H1 (cell line): Measurements from ENCODE around the gene CASS4. TPM values are rescaled to one million over a fixed set of nuclear protein-coding genes. Genes with fewer than 3 reads are reported as not detected.

ENCODE experiments used
- CTCF ChIA-PET: fragments of 300-600 bp; sonication (Branson Sonifier 250); formaldehyde crosslinking; loops from one replicate; lab custom pipeline; 2021; ENCODE audit not compliant: partially characterized antibody; lab: Charles Lee
- POLR2A ChIA-PET: fragments of 300-600 bp; sonication (Branson Sonifier 250); formaldehyde crosslinking; loops from one replicate; lab custom pipeline; 2021; ENCODE audit warnings: inconsistent platforms; ENCODE audit not compliant: partially characterized antibody; lab: Charles Lee
- DNase-seq, 2 experiments: peaks; one replicate each; pipeline versions ENCODE4 v3.0.0 to v3.0.0-alpha.2; 2010 to 2022; ENCODE audit warnings: low spot score in 2 of 2, low read depth in 1 of 2, mixed read lengths in 1 of 2
- FAIRE-seq: peaks from 2 replicates; lab custom pipeline; 2011; peaks lifted over from hg19 to GRCh38; lab: Jason Lieb, UNC
- H2AFZ ChIP-seq: 2 replicates; pipeline ENCODE4 v1.8.1; 2012; ENCODE audit warnings: low read length, inconsistent platforms
- H2AK5ac ChIP-seq: 2 replicates; pipeline ENCODE4 v1.6.1; 2013; ENCODE audit warnings: low read depth, low read length
- H2BK120ac ChIP-seq: replicated peaks from 2 replicates; pipeline ENCODE3; 2013; ENCODE audit warnings: low read depth, low read length, inconsistent platforms
- H2BK12ac ChIP-seq: 2 replicates; pipeline ENCODE4 v1.6.1; 2013; ENCODE audit warnings: low read depth, low read length
- H2BK15ac ChIP-seq: 2 replicates; pipeline ENCODE4 v1.6.1; 2013; ENCODE audit warnings: low read length
- H2BK20ac ChIP-seq: 2 replicates; pipeline ENCODE4 v1.6.1; 2013; ENCODE audit warnings: low read length
- H2BK5ac ChIP-seq: 2 replicates; pipeline ENCODE4 v1.6.1; 2013; ENCODE audit warnings: low read depth, low read length
- H3K14ac ChIP-seq: 2 replicates; pipeline ENCODE4 v1.6.1; 2013; ENCODE audit warnings: inconsistent platforms; ENCODE audit not compliant: insufficient read length
- H3K18ac ChIP-seq: 2 replicates; pipeline ENCODE4 v1.6.1; 2013; ENCODE audit warnings: low read length; ENCODE audit errors: extremely low read depth
- H3K23ac ChIP-seq: 2 replicates; pipeline ENCODE4 v1.6.1; 2013; ENCODE audit warnings: inconsistent platforms; ENCODE audit not compliant: insufficient read length
- H3K23me2 ChIP-seq: 2 replicates; pipeline ENCODE4 v1.6.1; 2013; ENCODE audit warnings: low read depth, low read length
- H3K27ac ChIP-seq: 2 replicates; pipeline ENCODE4 v1.6.1; 2011; ENCODE audit warnings: low read depth, low read length, inconsistent platforms
- H3K27me3 ChIP-seq, 4 experiments: replicated peaks in 1 of 4; 1 replicate in 1 of 4; 2 replicates in 3 of 4; pipeline versions ENCODE4 v1.6.1 to v1.8.1; 2011 to 2013; ENCODE audit warnings: low read length in 3 of 4, mild to moderate bottlenecking in 3 of 4, inconsistent platforms in 2 of 4, mixed read lengths in 2 of 4, moderate library complexity in 1 of 4; ENCODE audit not compliant: control insufficient read depth in 3 of 4, insufficient read depth in 3 of 4; ENCODE audit errors: extremely low read depth in 1 of 4
- H3K36me3 ChIP-seq, 4 experiments: 2 replicates each; pipeline versions ENCODE4 v1.6.1 to v1.8.1; 2011 to 2013; ENCODE audit warnings: mild to moderate bottlenecking in 4 of 4, low read length in 3 of 4, moderate library complexity in 2 of 4, control low read depth in 1 of 4, inconsistent platforms in 1 of 4; ENCODE audit not compliant: insufficient read depth in 4 of 4, control insufficient read depth in 2 of 4
- H3K4ac ChIP-seq: replicated peaks from 2 replicates; pipeline ENCODE3; 2013; ENCODE audit warnings: low read length, low read depth, mixed read lengths, inconsistent platforms; ENCODE audit not compliant: insufficient read length
- H3K4me1 ChIP-seq, 4 experiments: replicated peaks in 1 of 4; 1 replicate in 1 of 4; 2 replicates in 3 of 4; pipeline versions ENCODE4 v1.6.1 to v1.8.1; 2011 to 2013; ENCODE audit warnings: low read length in 3 of 4, inconsistent platforms in 2 of 4, mixed read lengths in 1 of 4; ENCODE audit not compliant: insufficient read depth in 4 of 4, control insufficient read depth in 3 of 4
- H3K4me2 ChIP-seq, 2 experiments: 2 replicates each; pipeline versions ENCODE4 v1.6.1 to v1.8.1; 2011 to 2013; ENCODE audit warnings: low read depth in 2 of 2, low read length in 2 of 2, control low read depth in 1 of 2, inconsistent platforms in 1 of 2, mild to moderate bottlenecking in 1 of 2; ENCODE audit not compliant: insufficient read depth in 1 of 2
- H3K4me3 ChIP-seq, 4 experiments: fragments of 200-600, 300-600 bp in 1 of 4; sonication (generic), shearing (Covaris generic), sonication (Bioruptor Twin) in 1 of 4; 2 replicates each; pipeline versions ENCODE4 v1.5.1 to v1.8.1; 2011 to 2016; ENCODE audit warnings: low read length in 4 of 4, low read depth in 3 of 4, control low read depth in 2 of 4, inconsistent platforms in 2 of 4, mild to moderate bottlenecking in 2 of 4, mixed read lengths in 1 of 4, moderate library complexity in 1 of 4; ENCODE audit not compliant: insufficient read depth in 2 of 4; ENCODE audit errors: extremely low read depth in 1 of 4
- H3K56ac ChIP-seq: replicated peaks from 2 replicates; pipeline ENCODE3; 2013; ENCODE audit warnings: low read depth, mild to moderate bottlenecking, mixed read lengths, low read length, inconsistent platforms; ENCODE audit not compliant: insufficient read length
- H3K79me1 ChIP-seq: 2 replicates; pipeline ENCODE4 v1.6.1; 2013; ENCODE audit warnings: low read depth, low read length, control low read depth
- H3K79me2 ChIP-seq, 2 experiments: 2 replicates each; pipeline versions ENCODE4 v1.6.1 to v1.8.1; 2012 to 2013; ENCODE audit warnings: low read length in 2 of 2, mild to moderate bottlenecking in 2 of 2, inconsistent platforms in 1 of 2; ENCODE audit not compliant: insufficient read depth in 2 of 2, control insufficient read depth in 1 of 2
- H3K9ac ChIP-seq, 4 experiments: replicated peaks in 1 of 4; 1 replicate in 1 of 4; 2 replicates in 3 of 4; pipeline versions ENCODE4 v1.6.1 to v1.8.1; 2011 to 2013; ENCODE audit warnings: low read depth in 3 of 4, low read length in 3 of 4, control low read depth in 2 of 4, mild to moderate bottlenecking in 2 of 4, moderate library complexity in 2 of 4, inconsistent platforms in 1 of 4; ENCODE audit errors: extremely low read depth in 1 of 4
- H3K9me3 ChIP-seq, 2 experiments: 2 replicates each; pipeline versions ENCODE4 v1.6.1 to v1.8.1; 2012 to 2013; ENCODE audit warnings: mild to moderate bottlenecking in 2 of 2, moderate library complexity in 2 of 2, control low read depth in 1 of 2, inconsistent platforms in 1 of 2, low read depth in 1 of 2, low read length in 1 of 2, mixed read lengths in 1 of 2; ENCODE audit not compliant: insufficient read depth in 2 of 2
- H4K20me1 ChIP-seq, 2 experiments: replicated peaks in 1 of 2; 2 replicates each; pipeline versions ENCODE3 to v1.8.1; 2011 to 2013; ENCODE audit warnings: inconsistent platforms in 2 of 2, low read length in 2 of 2, mild to moderate bottlenecking in 1 of 2; ENCODE audit not compliant: insufficient read depth in 2 of 2, control insufficient read depth in 1 of 2
- H4K5ac ChIP-seq: 2 replicates; pipeline ENCODE4 v1.6.1; 2013; ENCODE audit warnings: low read length, low read depth, mixed read lengths, inconsistent platforms; ENCODE audit not compliant: insufficient read length
- H4K8ac ChIP-seq: 2 replicates; pipeline ENCODE4 v1.8.0; 2013; ENCODE audit warnings: mild to moderate bottlenecking, moderate library complexity, low read length, inconsistent platforms; ENCODE audit not compliant: insufficient read depth; ENCODE audit errors: extremely low read depth
- H4K91ac ChIP-seq: replicated peaks from 2 replicates; pipeline ENCODE3; 2013; ENCODE audit warnings: low read length, mixed read lengths, inconsistent platforms; ENCODE audit not compliant: insufficient read length
- BACH1 ChIP-seq: IDR thresholded peaks from 2 replicates; pipeline ENCODE4 v1.6.1; 2012; ENCODE audit warnings: low read length, improper control_type of control experiment
- BCL11A ChIP-seq, 2 experiments: IDR thresholded peaks; one replicate each; pipeline ENCODE4 v1.6.1; 2011; ENCODE audit warnings: low read depth in 2 of 2, low read length in 2 of 2, mild to moderate bottlenecking in 2 of 2
- CHD1 ChIP-seq: IDR thresholded peaks from 2 replicates; pipeline ENCODE4 v1.6.1; 2012; ENCODE audit warnings: low read depth, low read length, improper control_type of control experiment
- E2F6 ChIP-seq: IDR thresholded peaks from 2 replicates; pipeline ENCODE4 v1.6.1; 2012; ENCODE audit warnings: inconsistent platforms
- HDAC6 ChIP-seq: IDR thresholded peaks from one replicate; pipeline ENCODE4 v1.7.1; 2012; ENCODE audit warnings: low read depth, mild to moderate bottlenecking, inconsistent platforms, low read length, moderate library complexity
- KDM1A ChIP-seq: fragments of 200-600, 300-600 bp; sonication (generic); IDR thresholded peaks from 2 replicates; pipeline ENCODE4 v1.7.1; 2016; ENCODE audit warnings: mild to moderate bottlenecking, low read length, borderline replicate concordance
- POLR2AphosphoS5 ChIP-seq: IDR thresholded peaks from 2 replicates; pipeline ENCODE4 v1.6.1; 2011; ENCODE audit warnings: low read depth, low read length
- SUZ12 ChIP-seq: fragments of 200-600 bp; sonication (generic); IDR thresholded peaks from 2 replicates; pipeline ENCODE4 v1.6.1; 2012; ENCODE audit warnings: mild to moderate bottlenecking, inconsistent platforms, low read length, moderate library complexity, mixed read lengths
- TAF1 ChIP-seq: IDR thresholded peaks from 2 replicates; pipeline ENCODE4 v1.6.1; 2011; ENCODE audit warnings: mild to moderate bottlenecking, low read depth, low read length
- TAF7 ChIP-seq: optimal IDR thresholded peaks from 2 replicates; pipeline ENCODE3; 2011; ENCODE audit warnings: low read depth, mild to moderate bottlenecking, inconsistent platforms, low read length, moderate library complexity, borderline replicate concordance
- WGBS, 2 experiments: shearing (Covaris generic) in 1 of 2; methylation state at CpG; one replicate each; pipeline versions ENCODE4 v1.1.6 to v1.1.7; 2013 to 2015; ENCODE audit warnings: low lambda C conversion rate in 2 of 2, mixed read lengths in 2 of 2, inconsistent platforms in 1 of 2, low coverage in 1 of 2, missing lambda C conversion rate in 1 of 2; ENCODE audit not compliant: insufficient replicate concordance in 2 of 2, insufficient coverage in 1 of 2, insufficient read length in 1 of 2; ENCODE audit errors: extremely low coverage in 1 of 2, missing lambda C conversion rate in 1 of 2; 5-methylcytosine and 5-hydroxymethylcytosine counted together
- polyA plus RNA-seq, 7 experiments: library from polyadenylated mRNA; depleted of rRNA in 3 of 7; stranded (reverse) in 5 of 7; unstranded in 2 of 7; fragments of >200 nt in 5 of 7; fragments of 200-250 nt in 2 of 7; gene quantifications; 1 replicate in 5 of 7; 2 replicates in 1 of 7; 4 replicates in 1 of 7; pipeline versions ENCODE4 v1.2.1 to v1.2.3, GENCODE V29; 2011 to 2013; ENCODE audit warnings: missing spikeins in 2 of 7, mixed read lengths in 2 of 7
- total RNA-seq: library from RNA; stranded (reverse); fragmentation: NEBNext Ultra II Directional; extraction: Animal tissue kit (Norgen Biotek cat#: 25700); gene quantifications from 2 replicates; pipeline ENCODE4 v1.2.1, GENCODE V29; 2021
- TF ChIP-seq, protein P1 (sequence below): IDR thresholded peaks from 2 replicates; pipeline ENCODE4 v1.6.1; 2012; ENCODE audit warnings: inconsistent platforms

CASS4 gene
- total and polyA plus RNA-seq, 2 of the 8 experiments (the other 6 are each of a cell fraction or from before 2014, with no cell fraction given): not detected

DNA sequence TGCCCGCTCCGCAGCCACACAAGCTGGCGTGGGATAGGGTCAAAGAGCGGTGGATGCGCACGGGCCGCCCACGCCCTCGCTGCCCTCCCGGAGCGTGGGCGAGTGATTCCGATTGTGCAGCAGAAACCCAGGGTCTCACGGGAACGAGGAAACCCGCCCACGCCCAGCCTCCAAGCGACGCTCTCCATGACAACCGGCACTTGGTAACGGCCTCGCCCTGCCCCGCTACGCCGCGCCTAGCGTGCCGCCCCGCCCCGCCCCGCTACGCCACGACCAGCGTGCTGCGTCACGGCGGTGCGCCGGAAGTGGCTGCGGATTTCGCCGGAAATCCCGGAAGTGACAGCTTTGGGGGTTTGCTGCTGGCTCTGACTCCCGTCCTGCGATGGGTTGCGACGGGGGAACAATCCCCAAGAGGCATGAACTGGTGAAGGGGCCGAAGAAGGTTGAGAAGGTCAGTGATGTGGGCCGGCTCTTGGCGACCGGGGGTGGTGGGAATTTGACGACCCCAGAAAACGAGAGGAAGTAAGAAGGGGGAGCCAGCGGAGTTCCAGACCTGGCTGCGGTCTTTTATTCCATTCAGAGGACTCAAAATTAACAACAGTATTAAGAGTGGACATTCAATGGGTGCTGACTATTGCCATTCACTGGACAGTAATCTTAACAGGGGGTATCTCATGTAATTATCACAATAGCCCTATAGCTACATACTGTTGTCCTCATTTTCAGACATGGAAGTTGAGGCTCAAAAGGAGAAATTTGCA lies 56.4 kb downstream of the CASS4 start, which contains the start of gene RTF2:
Gene RTF2, plus strand, starts transcription at position 312 of the 761 bp plus-strand sequence. Its CDS starts 71 bp downstream, at position 383.
- Histone ChIP-seq H3K4me3 (peak within 1 kb of the TSS; percentile 85 to 97 (median 94)), H3K27ac (no peak within 1 kb of the TSS; the same call in none of the 2 replicates), H2AFZ (peak within 1 kb of the TSS; percentile 92)
- TF ChIP-seq POLR2AphosphoS5 (peak; percentile 73), BCL11A (IDR thresholded peaks at IDR 0.05; ENCODE audit: low read depth in 2 of 2, low read length in 2 of 2) (no peak), HDAC6 (no peak), BACH1 (no peak), KDM1A (no peak), TAF1 (peak; percentile 78), E2F6 (0 out of 2 replicates have a peak, but pooled peaks have one; percentile 12), CHD1 (no peak), SUZ12 (no peak), TAF7 (peak; percentile 50)
- TF ChIP-seq, protein P1, sequence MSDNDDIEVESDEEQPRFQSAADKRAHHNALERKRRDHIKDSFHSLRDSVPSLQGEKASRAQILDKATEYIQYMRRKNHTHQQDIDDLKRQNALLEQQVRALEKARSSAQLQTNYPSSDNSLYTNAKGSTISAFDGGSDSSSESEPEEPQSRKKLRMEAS: peak; percentile 77

More for the DNA sequence above, 56.4 kb downstream of the CASS4 start, which contains the start of gene RTF2:
- H3K4ac ChIP-seq: no peak within 1 kb of the TSS
- no peak within 1 kb of the TSS for H3K23ac ChIP-seq
- no peak within 1 kb of the TSS for H2BK12ac ChIP-seq
- peak within 1 kb of the TSS; percentile 65 for H4K91ac ChIP-seq
- H2BK15ac ChIP-seq: no peak within 1 kb of the TSS
- H3K36me3 ChIP-seq: peaks cover 0 to 4% (median 2%) of the 10 kb centered on the region in 4 experiments; a peak in 4 of 8 replicates
- no peak within 1 kb of the TSS for H3K14ac ChIP-seq
- CTCF ChIA-PET: interaction anchor here (0.6 to 1.1 kb wide), 2 partner anchors 70 to 1572 kb away, joined by 3 read pairs; no protein-coding TSS in a partner anchor
- no peak within 1 kb of the TSS for H2AK5ac ChIP-seq
- peaks cover 6% of the 10 kb centered on the region for H3K23me2 ChIP-seq
- peak within 1 kb of the TSS; percentile 91 for H4K8ac ChIP-seq
- no peak within 1 kb of the TSS for H3K56ac ChIP-seq
- no peak within 1 kb of the TSS for H2BK120ac ChIP-seq
- peaks cover 0 to 3% of the 10 kb centered on the region in 2 experiments for H4K20me1 ChIP-seq
- DNase-seq (peak; percentile 33 to 98), FAIRE-seq (no peak)
- H3K79me2 ChIP-seq: peaks cover 3 to 21% of the 10 kb centered on the region in 2 experiments; a peak in 3 of 4 replicates
- 1% methylated on average over 55 of the region's 55 CpGs; no CpG with 5 or more reads in 1 of the 2 experiments for WGBS, 2 experiments
- H3K79me1 ChIP-seq: peaks cover 5% of the 10 kb centered on the region
- no peaks in the 10 kb centered on the region; a peak in 1 of 7 replicates for H3K4me1 ChIP-seq
- H4K5ac ChIP-seq: no peak within 1 kb of the TSS
- H3K9me3 ChIP-seq: no peaks in the 10 kb centered on the region
- no peak within 1 kb of the TSS for H2BK20ac ChIP-seq
- POLR2A ChIA-PET: interaction anchor here (1.7 kb wide), 1 partner anchor 77 kb away, joined by 6 read pairs; the partner anchor contains the start of genes AURKA and CSTF1
- H3K27me3 ChIP-seq: no peaks in the 10 kb centered on the region
- peak within 1 kb of the TSS; percentile 77 to 83 for H3K4me2 ChIP-seq
- H2BK5ac ChIP-seq: no peak within 1 kb of the TSS
- peak within 1 kb of the TSS; percentile 68 to 79 (median 73) for H3K9ac ChIP-seq
- H3K18ac ChIP-seq: no peak within 1 kb of the TSS
